Stimulated activated CD4-positive, alpha-beta T cell treated with anti-CD3 and anti-CD28 coated beads, Interleukin-12 subunit alpha, Interleukin-12 subunit beta, amount 100 ng/mL, for 4 hours (primary cell): ENCODE data around the gene FMO5.
"Not testable (repeated sequence)": the region's sequence is repeated elsewhere in the genome, so short reads cannot be mapped to it uniquely, and the experiment has no call there.

Experiments
- DNase-seq: peaks from one replicate; pipeline ENCODE4 v3.0.0-alpha.2; 2020

The FMO5 gene

DNA sequence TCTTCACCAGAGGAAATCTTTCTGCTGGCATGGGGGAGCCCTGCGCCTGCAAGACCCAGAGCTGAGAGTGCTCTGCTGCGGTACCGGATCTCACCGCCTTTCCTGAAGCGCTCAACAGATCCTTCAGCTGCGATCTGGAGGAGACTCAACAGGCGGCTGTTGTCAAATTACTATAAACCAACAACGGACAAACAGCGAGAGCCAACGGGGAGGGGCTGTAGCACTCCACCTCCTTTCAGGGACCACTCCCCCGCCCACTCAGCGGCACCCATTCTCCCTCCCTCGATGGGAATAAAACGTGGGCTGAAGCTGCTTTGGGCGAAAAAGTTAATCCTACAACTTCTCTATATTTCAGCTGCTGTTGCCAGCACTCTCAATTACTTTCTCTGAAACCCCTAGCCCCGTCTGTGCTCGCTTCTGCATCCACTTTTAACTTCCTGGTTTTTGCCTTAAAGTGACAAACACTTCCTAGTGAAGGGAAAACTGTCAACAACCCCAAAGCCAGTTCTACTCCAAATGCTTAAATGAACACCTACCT lies at the start of gene FMO5:
Gene FMO5 (minus strand): TSS at position 147 of the 538 bp plus-strand sequence. CDS start 310 bp downstream, outside the sequence.
- peak; percentile 28 for DNase-seq

- no peak for DNase-seq
These were observed 48.5 kb upstream of the FMO5 start for GRCh38 chr1:147273409-147274336.

- no peak for DNase-seq
These were observed 46.9 kb upstream of the FMO5 start for GRCh38 chr1:147272042-147272441.

DNA sequence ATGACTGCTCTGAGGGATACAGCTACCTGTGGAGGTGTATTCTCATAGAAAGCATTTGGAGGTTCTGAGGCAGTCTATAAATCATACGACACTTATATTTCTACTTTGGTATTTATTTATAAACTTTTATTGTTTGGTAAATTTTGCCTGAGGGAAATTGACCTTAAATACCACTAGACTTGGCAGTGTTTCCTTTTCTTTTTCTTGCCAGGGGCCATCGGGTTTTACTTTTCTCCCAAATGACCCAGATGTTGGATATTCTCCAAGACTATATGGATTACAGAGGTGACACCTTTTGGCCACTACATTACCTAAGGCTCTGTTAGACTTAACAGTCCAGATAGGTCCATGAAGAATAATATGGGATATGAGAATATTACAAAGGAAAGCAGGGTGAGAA lies 45.6 kb upstream of the FMO5 start:
- DNase-seq: no peak

GRCh38 chr1:147267711-147268110 lies 42.6 kb upstream of the FMO5 start:
- DNase-seq: no peak

GRCh38 chr1:147266381-147266780 lies 41.2 kb upstream of the FMO5 start:
- no peak for DNase-seq

DNA sequence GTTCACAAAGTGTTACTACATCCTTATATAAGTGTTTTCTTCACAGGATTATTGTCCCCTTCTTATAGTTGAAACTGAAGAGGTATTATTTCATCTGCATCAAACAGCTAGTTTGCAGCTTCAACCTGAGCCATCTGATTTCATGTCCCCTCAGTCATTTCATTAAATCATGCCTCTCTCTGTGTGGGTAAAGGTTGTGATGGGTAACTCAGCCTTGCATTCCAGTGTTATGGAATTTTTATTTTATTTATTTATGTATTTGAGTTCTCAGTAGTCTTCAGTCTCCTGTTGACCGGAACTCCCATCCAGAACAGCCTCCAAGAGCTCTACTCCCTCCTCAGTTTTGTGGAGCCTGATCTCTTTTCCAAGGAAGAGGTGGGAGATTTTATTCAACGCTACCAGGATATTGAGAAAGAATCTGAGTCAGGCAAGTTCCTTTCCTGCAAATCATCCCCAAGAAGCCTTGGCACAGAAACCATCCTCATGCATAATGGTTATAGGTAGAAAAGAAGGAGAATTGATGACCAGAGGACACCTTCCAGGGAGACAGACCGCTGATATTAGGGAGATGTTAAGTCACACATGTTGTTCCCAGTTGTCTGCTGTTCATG lies 39.1 kb upstream of the FMO5 start:
- DNase-seq: no peak

- DNase-seq: no peak
These were observed 35.8 kb upstream of the FMO5 start for GRCh38 chr1:147260956-147261355.

DNA sequence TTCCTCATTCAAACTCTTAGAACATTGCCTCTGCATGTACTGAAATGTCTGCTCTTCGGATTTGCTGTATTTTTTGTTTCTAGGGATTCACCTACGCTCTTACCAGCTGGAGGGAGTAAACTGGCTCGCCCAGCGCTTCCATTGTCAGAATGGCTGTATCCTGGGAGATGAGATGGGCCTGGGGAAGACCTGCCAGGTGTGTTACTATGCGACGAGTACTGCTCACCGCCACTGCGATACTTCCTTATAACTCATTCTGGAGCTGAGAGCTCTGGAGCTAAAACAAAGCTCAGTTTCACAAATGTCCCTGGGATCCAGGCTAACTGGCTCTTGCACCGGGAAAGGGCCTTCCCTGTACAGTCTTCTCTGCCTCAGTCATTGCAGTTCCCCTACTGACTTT lies 27.4 kb upstream of the FMO5 start:
- DNase-seq: no peak

- DNase-seq: no peak
These were observed 22.6 kb upstream of the FMO5 start for GRCh38 chr1:147247656-147248238.

DNA sequence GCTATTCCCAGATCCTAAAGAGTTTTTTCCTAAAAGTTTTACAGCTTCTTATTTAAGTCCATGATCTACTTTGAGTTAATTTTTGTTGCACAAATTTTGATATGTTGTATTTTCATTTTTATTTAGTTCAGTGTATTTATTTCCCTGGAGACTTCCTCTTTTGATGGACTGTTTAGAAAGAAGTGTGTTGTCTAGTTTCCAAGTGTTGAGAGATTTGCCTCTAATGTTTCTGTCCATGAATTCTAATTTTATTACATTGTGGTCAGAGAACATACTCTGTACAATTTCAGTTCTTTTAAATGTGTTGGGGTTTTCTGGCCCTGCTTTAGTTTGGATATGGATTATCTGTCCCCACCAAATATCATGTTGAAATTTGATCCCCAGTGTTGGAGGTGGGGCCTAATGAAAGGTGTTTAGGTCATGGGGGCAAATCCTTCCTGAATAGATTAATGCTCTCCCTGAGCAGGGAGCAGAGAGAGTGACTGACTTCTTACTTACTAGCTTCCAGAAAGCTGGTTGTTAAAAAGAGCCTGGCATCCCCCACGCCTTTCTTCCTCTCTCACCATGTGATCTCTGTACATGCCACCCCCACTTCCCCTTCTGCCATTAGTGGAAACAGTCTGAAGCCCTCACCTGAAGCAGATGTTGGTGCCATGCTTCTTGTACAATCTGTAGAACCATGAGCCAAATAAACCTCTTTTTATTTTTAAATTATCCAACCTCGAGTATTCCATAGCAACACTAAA lies 21.9 kb upstream of the FMO5 start:
- DNase-seq: no peak

DNA sequence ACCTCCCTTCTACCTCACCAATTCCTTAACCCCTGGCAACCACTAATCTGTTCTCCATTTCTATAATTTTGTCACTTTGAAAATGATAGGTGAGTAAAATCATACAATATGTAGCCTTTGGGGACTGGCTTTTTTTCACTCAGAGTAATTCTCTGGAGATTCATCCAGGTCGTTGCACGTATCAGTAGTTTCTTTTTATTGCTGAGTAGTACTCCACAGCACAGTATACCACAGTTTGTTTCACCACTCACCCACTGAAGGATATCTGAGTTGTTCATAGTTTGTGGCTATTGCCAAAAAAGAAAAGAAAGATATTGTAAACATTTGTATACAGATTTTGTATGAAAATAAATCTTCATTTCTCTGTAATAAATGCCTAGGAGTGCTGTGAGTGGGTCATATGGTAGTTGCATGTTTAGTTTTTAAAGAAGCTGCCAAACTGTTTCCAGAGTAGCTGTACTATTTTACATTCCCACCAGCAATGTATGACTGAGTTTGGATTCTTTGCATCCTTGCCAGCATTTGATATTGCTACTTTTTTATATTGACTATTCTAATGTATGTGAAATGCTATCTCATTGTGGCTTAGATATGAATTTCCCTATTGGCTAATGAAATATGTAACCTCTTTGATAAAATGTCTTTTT lies 21.0 kb upstream of the FMO5 start:
- DNase-seq: no peak

DNA sequence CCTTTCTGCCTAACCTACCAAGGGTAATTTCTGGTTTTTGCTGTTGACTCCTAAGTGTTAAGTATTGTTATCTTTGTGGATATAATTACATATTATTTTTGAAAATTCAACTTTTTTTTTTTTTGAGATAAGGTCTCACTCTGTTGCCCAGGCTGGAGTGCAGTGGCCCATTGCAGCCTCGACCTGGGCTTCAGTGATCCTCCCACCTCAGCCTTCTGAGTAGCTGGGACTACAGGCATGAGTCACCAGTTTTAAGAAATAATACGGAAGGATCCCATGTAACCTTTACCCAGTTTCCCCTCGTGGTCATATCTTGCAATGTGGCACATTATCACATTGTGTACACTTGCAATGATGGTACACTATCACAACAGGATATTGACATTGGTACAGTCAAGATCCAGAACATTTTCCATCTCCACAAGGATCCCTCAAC lies 20.5 kb upstream of the FMO5 start:
- no peak for DNase-seq

DNA sequence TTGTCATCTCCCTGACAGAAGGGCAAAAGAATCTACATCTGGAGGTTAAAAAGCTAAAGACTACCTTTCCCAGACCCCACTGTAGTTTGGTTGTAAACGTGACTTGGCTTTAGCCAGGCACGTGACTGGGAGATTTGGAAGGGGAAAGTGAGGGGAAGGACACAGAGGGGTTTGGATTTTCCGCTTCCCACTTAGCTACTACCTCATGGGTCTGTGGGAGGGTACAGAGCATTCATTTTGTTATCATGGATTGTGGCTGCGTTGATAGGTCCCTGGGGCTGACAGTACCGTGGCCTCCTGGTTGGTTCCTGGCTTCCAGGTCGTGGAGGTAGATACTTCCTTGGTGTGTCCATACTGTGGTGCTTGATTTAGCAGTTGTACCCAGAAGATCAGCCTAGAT lies 20.0 kb upstream of the FMO5 start:
- no peak for DNase-seq

GRCh38 chr1:147243841-147244240 lies 18.7 kb upstream of the FMO5 start:
- no peak for DNase-seq

GRCh38 chr1:147243228-147243685 lies 18.1 kb upstream of the FMO5 start:
- DNase-seq: peak; percentile 13

DNA sequence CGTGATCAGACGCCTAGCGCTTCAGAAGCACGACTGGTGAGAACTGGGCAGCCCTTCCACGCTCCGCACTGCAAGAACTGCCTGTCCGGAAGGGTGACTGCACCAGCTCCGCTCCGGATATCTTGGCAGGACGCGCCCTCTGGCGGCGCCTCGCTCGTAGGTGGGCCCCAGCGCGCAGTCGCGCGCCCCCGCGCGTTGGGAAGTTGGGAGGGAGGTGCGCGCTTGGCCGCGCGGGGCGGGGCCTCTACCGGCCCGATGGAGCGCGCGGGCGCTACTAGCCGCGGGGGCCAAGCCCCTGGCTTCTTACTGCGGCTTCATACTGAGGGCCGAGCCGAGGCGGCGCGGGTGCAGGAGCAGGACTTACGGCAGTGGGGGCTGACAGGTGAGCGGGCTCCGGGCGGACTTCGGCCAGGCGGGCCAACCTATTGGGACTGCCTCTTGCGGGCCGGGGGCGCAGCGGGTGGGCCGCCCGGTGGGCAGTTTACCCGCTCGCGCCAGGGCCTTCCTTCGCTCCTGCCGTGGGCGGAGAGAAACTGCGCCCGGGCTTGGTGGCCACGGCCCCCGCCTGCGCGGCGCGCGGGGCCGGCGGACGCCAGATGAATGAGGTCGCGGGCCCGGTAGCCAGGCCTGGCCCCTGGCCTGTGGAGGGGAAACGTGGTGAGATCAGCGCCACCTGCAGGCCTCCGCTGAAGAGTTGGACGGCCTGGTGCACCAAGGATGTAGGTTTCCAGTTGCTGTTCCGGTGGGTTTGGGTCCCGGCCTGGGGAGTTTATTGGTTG lies 17.5 kb upstream of the FMO5 start, which contains the start of gene CHD1L:
Gene CHD1L (plus strand): TSS at position 236 of the 779 bp plus-strand sequence. CDS start 20 bp downstream, at position 256.
- peak; percentile 93 for DNase-seq

- no peak for DNase-seq
These were observed 16.9 kb upstream of the FMO5 start for GRCh38 chr1:147241934-147242448.

DNA sequence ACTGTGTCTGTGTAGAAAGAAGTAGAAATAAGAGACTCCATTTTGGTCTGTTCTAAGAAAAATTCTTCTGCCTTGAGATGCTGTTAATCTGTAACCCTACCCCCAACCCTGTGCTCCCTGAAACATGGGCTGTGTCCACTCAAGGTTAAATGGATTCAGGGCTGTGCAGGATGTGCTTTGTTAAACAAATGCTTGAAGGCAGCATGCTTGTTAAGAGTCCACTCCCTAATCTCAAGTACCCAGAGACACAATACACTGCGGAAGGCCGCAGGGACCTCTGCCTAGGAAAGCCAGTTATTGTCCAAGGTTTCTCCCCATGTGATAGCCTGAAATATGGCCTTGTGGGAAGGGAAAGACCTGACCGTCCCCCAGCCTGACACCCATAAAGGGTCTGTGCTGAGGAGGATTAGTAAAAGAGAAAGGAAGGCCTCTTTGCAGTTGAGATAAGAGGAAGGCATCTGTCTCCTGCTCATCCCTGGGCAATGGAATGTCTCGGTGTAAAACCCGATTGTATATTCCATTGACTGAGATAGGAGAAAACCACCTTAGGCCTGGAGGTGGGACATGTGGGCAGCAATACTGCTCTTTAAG lies 15.1 kb upstream of the FMO5 start:
- not testable (repeated sequence) for DNase-seq
